Measurements from ENCODE around the gene PFDN4.

PFDN4 gene

DNA sequence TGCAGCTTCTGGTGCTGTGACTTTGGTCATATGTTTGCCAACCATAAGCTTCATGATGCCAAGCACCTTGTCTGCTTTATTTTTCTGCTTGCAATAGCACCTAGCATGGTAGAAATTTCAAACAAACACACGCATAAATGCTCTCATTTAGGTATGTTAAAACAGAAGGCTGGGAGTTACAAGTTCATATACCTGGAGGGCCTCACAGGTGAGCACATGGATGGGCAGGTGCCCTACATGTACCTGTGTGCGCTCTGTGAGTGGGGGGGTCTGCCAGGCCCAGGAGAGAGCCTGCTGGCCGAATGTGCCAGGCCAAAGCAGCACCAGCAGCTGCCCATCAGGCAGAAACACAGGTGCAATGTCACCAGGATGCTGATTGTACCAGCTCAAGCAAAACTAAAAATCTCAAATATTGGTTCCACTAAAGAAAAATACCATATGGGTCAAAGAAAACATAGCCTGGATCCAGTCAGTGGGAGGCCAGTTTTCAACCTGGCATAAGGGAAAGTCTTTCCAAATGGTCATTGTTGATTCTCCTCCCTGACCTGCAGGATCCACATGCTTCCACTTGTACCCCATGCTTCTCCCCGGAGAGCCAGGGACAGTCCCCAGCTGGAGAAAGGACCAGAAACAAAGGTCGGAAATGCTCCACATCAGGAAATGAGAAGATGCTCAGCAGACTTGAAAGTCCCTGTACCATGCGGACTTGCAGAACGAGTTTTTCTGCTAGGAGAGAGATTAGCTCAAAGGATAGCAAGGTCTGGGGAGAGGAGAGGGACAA, 7.2 kb upstream of the PFDN4 start:
- no peak for DNase-seq (ENCODE audit: low read depth in 3 of 3)

DNA sequence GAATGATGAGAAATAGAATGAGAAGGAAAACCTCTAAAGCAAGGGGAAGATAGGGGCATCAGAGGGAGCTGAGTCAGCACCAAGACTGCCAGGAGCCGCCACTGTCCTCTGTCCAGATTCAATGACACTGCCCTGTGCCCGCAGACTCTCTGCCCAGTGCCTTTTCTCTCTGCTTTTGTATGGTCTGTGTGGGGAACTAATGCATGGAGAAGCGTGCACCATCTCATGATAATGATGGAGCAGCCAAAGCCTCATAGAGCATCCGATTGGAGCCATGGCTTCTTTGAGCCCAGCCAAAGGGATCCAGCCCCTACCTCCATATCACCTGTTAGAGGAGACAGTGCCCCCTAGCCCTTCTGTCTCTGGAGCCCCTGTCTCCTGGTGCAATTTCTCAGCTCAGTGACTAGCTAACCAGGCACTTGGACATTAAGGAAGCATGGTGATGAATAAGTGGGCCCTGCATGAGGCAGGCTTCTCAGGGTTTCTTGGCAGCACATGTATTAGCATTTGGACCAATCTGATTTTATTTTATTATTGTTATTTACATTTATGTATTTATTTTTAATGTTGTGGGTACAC, 6.5 kb upstream of the PFDN4 start:
- DNase-seq (ENCODE audit: low read depth in 3 of 3) = no peak

- DNase-seq (ENCODE audit: low read depth in 3 of 3) = no peak
Measured at GRCh38 chr20:54203281-54203680, 4.6 kb upstream of the PFDN4 start.

GRCh38 chr20:54204063-54204462, 3.8 kb upstream of the PFDN4 start:
- no peak for DNase-seq (ENCODE audit: low read depth in 3 of 3)

DNA sequence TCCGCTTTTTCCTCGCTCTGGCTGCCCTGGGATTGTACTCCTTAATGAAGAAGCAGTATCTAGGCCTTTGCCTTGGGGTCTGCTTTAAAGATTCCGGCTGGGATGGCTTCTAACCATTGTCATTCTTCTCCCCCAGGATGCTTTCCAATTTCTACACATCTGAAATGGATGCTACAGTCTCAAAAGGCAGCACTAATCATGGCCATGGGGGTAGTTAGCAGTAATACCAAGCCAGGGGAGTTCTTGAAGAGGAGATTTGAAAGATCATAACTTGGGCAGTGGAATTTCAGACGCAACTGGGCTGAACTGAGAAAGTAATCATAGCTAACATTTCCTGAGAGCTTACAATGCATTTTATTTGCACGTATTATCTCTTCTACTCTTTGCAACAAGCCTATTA, 3.4 kb upstream of the PFDN4 start:
- no peak for DNase-seq (ENCODE audit: low read depth in 3 of 3)

- DNase-seq (ENCODE audit: low read depth in 3 of 3) = no peak
Measured at GRCh38 chr20:54205450-54205849, 2.4 kb upstream of the PFDN4 start.

DNA sequence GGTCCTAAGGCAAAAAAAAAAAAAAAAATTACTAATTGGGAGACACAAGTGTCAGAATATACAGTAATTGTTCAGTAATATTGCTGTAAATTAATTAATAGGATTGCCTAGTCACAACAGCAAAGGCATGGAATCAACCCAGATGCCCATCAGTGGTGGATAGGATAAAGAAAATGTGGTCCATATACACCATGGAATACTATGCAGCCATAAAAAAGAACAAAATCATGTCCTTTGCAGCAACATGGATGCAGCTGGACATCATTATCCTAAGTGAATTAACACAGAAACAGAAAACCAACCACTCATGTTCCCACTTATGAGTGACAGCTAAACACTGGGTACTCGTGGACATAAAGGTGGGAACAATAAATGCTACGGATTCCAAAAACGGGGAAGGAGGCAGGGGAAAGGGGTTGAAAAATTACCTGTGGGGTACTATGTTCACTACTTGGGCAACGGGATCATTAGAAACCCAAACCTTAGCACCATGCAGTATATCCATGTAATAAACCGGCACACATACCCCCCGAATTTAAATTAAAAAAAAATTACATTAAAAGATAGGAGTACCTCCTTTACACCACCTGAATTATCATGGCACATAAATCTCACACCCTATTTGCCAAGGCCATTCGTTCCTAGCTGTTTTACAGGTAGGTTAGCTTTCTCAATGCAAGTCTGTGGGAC, 689 bp upstream of the PFDN4 start:
- DNase-seq (ENCODE audit: low read depth in 3 of 3) = no peak

DNA sequence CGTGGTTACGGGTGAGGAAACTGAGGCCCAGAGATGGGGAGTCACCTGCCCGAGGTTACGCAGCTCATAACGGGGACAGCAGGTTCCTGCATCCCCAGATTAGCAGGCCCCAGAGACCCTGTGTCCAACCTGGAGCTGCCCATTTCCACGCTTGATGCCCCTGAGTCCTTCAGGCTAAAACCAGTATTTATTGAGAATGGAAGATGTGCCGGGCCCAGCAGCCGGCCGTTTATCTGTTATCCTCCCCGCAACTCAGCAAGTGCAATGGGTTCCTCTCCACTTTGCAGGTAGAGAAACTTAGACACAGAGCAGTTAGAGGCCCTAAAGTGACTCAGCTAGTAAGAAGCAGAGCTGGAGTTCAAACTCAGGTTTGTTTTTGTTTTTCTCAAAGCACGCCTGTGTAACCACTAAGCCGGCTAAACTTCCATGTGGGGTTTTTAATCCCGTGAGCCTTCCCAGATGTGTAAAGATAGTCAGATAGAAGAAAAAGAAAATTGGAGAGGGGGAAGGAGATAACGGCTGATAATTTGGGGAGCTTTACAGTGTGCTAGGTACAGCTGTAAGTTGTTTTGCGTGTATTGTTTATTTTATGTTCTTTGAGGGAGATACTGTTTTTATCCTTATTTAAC, 775 bp downstream of the PFDN4 start:
- DNase-seq (ENCODE audit: low read depth in 3 of 3) = no peak

- DNase-seq (ENCODE audit: low read depth in 3 of 3) = no peak
Measured at GRCh38 chr20:54209216-54209813, 1.4 kb downstream of the PFDN4 start.

GRCh38 chr20:54212226-54212625, 4.3 kb downstream of the PFDN4 start:
- DNase-seq (ENCODE audit: low read depth in 3 of 3) = no peak

DNA sequence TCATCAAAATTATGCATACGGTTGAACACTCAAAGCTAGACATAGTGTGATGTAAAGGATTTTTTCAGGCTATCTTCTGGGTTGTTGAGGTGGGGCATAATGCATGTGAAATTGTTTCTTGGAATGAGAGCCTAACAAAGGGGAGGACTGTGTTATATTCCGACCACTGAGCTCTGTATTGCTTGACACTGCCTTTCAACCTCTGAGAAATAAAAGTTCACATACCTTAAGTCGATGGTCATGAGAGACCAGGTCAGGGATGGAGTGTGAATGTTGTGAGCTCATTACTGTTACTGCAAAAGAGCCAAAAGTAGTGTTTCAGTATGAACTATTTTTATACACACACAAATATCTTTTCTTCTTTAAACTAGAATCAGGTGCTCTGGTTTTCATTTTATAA, 5.0 kb downstream of the PFDN4 start:
- DNase-seq (ENCODE audit: low read depth in 3 of 3) = no peak

DNA sequence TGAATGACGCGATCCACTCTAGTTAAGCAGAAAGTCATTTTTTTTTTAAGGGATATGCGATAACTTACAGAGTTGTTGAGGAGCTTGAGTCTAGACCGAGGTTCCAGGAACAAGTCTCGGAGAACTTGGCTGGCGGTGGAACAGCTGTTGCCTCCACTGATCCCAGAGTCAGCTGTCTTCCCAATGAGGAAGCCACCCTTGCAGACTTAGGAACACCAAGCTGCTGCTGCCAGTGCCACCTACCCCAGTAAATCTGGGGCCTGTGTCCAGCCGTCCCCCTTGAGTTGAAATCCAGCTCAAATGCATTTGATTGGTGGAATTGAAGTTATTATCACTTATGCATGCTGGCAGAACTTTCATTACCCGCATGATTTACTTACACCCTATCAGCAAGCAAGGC, 6.7 kb downstream of the PFDN4 start:
- DNase-seq (ENCODE audit: low read depth in 3 of 3) = no peak

DNA sequence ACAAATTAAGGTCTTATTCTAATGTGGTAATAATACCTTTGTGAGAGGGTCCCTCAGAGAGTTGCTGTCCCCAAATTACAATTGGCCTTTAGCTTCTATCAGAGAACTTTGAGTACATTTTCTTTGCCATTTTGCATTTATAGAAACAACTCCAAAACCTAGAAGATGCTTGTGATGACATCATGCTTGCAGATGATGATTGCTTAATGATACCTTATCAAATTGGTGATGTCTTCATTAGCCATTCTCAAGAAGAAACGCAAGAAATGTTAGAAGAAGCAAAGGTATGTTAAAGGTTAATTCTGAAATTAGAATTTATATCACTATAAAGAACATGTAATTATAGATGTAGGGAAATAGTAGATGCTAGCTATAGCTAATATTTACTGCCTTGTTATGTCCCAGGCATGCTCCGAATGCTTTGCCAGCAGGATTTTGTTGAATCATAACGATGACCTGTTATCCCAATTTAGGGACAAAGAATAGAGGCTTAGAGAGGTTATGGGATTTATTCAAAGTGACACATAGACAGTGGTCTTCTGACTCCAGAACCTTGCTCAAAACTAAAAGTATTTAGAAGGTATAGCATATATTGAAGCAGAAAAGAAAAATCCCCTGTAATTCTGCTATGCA, 7.4 kb downstream of the PFDN4 start:
- no peak for DNase-seq (ENCODE audit: low read depth in 3 of 3)

GRCh38 chr20:54217762-54218161, 9.9 kb downstream of the PFDN4 start:
- no peak for DNase-seq (ENCODE audit: low read depth in 3 of 3)

GRCh38 chr20:54218470-54218869, 10.6 kb downstream of the PFDN4 start:
- no peak for DNase-seq (ENCODE audit: low read depth in 3 of 3)

DNA sequence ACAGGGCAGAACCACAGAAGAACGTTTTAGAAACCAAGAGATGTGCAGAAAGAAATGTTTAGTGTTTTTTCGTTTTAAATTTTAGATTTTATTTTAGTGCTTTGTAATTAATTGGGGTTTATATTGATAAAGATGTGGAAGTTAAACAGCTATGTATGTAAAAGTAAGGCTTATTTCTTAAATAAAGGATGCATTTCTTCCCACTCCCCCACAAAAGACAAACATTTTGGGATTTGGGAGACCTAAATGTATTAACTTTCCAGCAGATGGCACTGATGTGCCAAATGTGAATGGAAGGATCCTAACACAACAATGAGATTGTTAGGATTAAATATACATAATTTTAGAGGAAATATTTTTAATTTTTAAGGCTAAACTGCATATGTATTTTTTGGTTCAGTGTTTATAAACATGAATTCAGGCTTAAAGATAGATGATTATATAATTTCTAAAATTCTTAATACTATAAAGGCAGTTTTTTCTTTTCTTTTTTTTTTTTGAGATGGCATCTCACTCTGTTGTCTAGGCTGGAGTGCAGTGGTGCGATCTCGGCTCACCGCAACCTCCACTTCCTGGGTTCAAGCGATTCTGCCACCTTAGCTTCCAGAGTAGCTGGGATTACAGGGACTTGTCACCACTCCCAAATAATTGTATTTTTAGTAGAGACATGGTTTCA, 12.0 kb downstream of the PFDN4 start:
- DNase-seq (ENCODE audit: low read depth in 3 of 3) = no peak

GRCh38 chr20:54220722-54221121, 12.8 kb downstream of the PFDN4 start:
- DNase-seq (ENCODE audit: low read depth in 3 of 3) = no peak

DNA sequence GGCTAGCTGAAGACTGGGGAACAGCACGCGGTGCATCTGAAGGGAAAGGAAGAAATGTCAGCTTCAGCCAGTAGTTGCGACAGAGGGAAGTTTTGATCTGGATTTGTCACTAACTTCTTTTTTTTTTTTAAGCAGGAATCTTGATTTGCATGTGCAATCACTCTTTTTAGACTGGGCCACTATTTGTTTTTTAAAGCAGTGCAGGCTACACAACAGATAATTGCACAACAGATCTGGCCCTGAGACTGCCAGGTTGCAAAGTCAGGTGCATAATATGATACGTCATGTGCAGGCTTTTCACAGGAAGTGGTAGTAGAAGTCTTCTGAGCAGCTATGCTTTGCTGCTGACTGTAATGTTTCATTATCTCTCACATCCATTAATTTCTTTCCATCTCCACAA, 13.5 kb downstream of the PFDN4 start:
- no peak for DNase-seq (ENCODE audit: low read depth in 3 of 3)

- DNase-seq (ENCODE audit: low read depth in 3 of 3) = no peak
Measured at GRCh38 chr20:54221996-54222890, 14.4 kb downstream of the PFDN4 start.

DNA sequence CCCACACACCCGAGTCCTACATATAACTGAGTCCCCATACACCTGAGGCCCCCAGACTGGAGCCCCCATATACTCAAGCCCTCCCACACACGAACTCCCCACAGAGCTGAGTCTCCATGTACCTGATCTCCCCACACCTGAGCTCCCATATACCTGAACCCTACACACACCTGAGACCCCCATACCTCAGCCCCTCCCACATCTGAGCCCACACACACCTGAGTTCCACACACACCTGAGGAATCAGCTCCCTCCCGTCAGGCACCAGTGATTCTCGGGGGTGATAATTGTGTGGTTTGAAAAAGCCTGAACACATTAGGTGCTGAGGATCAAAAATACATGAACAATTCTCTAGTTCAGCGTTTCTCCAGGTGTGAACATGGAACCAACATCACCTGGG, 15.4 kb downstream of the PFDN4 start:
- DNase-seq (ENCODE audit: low read depth in 3 of 3) = no peak
